ES-I3 (cell line): ENCODE results near the gene HPDL.
"Not testable (repeated sequence)": the region's sequence is repeated elsewhere in the genome, so short reads cannot be mapped to it uniquely, and the experiment has no call there.

Experiments used
- H3K36me3 ChIP-seq: 2 replicates; pipeline ENCODE4 v1.6.1; 2013; ENCODE audit warnings: mild to moderate bottlenecking, low read length, control low read depth, moderate library complexity; ENCODE audit not compliant: insufficient read depth
- H3K4me1 ChIP-seq: 2 replicates; pipeline ENCODE4 v1.6.1; 2013; ENCODE audit warnings: mild to moderate bottlenecking, control low read depth, low read length; ENCODE audit not compliant: insufficient read depth
- H3K9ac ChIP-seq: 2 replicates; pipeline ENCODE4 v1.6.1; 2013; ENCODE audit warnings: low read depth, mild to moderate bottlenecking, low read length, moderate library complexity
- H3K9me3 ChIP-seq: 2 replicates; pipeline ENCODE4 v1.6.1; 2013; ENCODE audit warnings: mild to moderate bottlenecking, low read length, moderate library complexity; ENCODE audit not compliant: control insufficient read depth, insufficient read depth

The HPDL gene

GRCh38 chr1:45326627-45327623 lies at the start of gene HPDL:
TSS of gene HPDL (plus strand) at chr1:45326895. CDS start at chr1:45327149, 254 bp downstream.
- no peaks in the 10 kb centered on the region for H3K36me3 ChIP-seq
- H3K4me1 ChIP-seq: peaks cover 23% of the 10 kb centered on the region
- H3K9ac ChIP-seq: peak within 1 kb of the TSS; percentile 49
- H3K9me3 ChIP-seq: no peaks in the 10 kb centered on the region

GRCh38 chr1:45282351-45282750 lies 44.3 kb upstream of the HPDL start:
- Histone ChIP-seq H3K9ac (no peak overlapping the region), H3K9me3 (no peaks in the 10 kb centered on the region), H3K36me3 (no peaks in the 10 kb centered on the region), H3K4me1 (no peaks in the 10 kb centered on the region)

GRCh38 chr1:45284858-45285257 lies 41.8 kb upstream of the HPDL start:
- H3K9ac ChIP-seq, H3K4me1 ChIP-seq, H3K9me3 ChIP-seq, H3K36me3 ChIP-seq: not testable (repeated sequence)

- H3K9me3 ChIP-seq, H3K9ac ChIP-seq, H3K36me3 ChIP-seq, H3K4me1 ChIP-seq: not testable (repeated sequence)
These were observed 40.2 kb upstream of the HPDL start for GRCh38 chr1:45286521-45286920.

GRCh38 chr1:45291002-45291401 lies 35.7 kb upstream of the HPDL start:
- H3K9me3 ChIP-seq, H3K9ac ChIP-seq, H3K4me1 ChIP-seq, H3K36me3 ChIP-seq: not testable (repeated sequence)

GRCh38 chr1:45291716-45292115 lies 35.0 kb upstream of the HPDL start:
- H3K36me3 ChIP-seq: no peaks in the 10 kb centered on the region
- H3K9ac ChIP-seq: no peak overlapping the region
- no peaks in the 10 kb centered on the region for H3K9me3 ChIP-seq
- H3K4me1 ChIP-seq: no peaks in the 10 kb centered on the region

- Histone ChIP-seq H3K9ac (no peak overlapping the region), H3K4me1 (no peaks in the 10 kb centered on the region), H3K9me3 (no peaks in the 10 kb centered on the region), H3K36me3 (no peaks in the 10 kb centered on the region)
These were observed 28.9 kb upstream of the HPDL start for GRCh38 chr1:45297666-45298356.

- no peaks in the 10 kb centered on the region for H3K9me3 ChIP-seq
- H3K4me1 ChIP-seq: no peaks in the 10 kb centered on the region
- no peaks in the 10 kb centered on the region for H3K36me3 ChIP-seq
- H3K9ac ChIP-seq: no peak overlapping the region
These were observed 27.4 kb upstream of the HPDL start for GRCh38 chr1:45299296-45299695.

GRCh38 chr1:45299981-45300668 lies 26.6 kb upstream of the HPDL start:
- no peaks in the 10 kb centered on the region for H3K36me3 ChIP-seq
- H3K9ac ChIP-seq: no peak overlapping the region
- H3K9me3 ChIP-seq: no peaks in the 10 kb centered on the region
- H3K4me1 ChIP-seq: no peaks in the 10 kb centered on the region

- H3K9me3 ChIP-seq: no peaks in the 10 kb centered on the region
- H3K36me3 ChIP-seq: no peaks in the 10 kb centered on the region
- H3K9ac ChIP-seq: no peak overlapping the region
- peaks cover 2% of the 10 kb centered on the region for H3K4me1 ChIP-seq
These were observed 26.1 kb upstream of the HPDL start for GRCh38 chr1:45300669-45300997.

- Histone ChIP-seq H3K9me3 (no peaks in the 10 kb centered on the region), H3K4me1 (peaks cover 21% of the 10 kb centered on the region), H3K36me3 (no peaks in the 10 kb centered on the region), H3K9ac (peak overlapping the region; percentile 81)
These were observed 24.1 kb upstream of the HPDL start for GRCh38 chr1:45302505-45303150.

- Histone ChIP-seq H3K4me1 (peaks cover 23% of the 10 kb centered on the region), H3K36me3 (no peaks in the 10 kb centered on the region), H3K9me3 (no peaks in the 10 kb centered on the region), H3K9ac (peak overlapping the region; percentile 90)
These were observed 23.0 kb upstream of the HPDL start for GRCh38 chr1:45303520-45304310.

- Histone ChIP-seq H3K9ac (peak overlapping the region; percentile 90), H3K4me1 (peaks cover 23% of the 10 kb centered on the region), H3K36me3 (no peaks in the 10 kb centered on the region), H3K9me3 (no peaks in the 10 kb centered on the region)
These were observed 22.2 kb upstream of the HPDL start for GRCh38 chr1:45304311-45305081.
